GM18870 (cell line): ENCODE measurements around the gene TMEM270.
"Not testable (repeated sequence)": the region's sequence is repeated elsewhere in the genome, so short reads cannot be mapped to it uniquely, and the experiment has no call there.

Experiments used
- ATAC-seq: cut with Tn5 transposase; IDR thresholded peaks from one replicate; pipeline ENCODE4 v1.9.1; 2021; ENCODE audit warnings: moderate library complexity; ENCODE audit not compliant: unreplicated experiment

The TMEM270 gene

DNA sequence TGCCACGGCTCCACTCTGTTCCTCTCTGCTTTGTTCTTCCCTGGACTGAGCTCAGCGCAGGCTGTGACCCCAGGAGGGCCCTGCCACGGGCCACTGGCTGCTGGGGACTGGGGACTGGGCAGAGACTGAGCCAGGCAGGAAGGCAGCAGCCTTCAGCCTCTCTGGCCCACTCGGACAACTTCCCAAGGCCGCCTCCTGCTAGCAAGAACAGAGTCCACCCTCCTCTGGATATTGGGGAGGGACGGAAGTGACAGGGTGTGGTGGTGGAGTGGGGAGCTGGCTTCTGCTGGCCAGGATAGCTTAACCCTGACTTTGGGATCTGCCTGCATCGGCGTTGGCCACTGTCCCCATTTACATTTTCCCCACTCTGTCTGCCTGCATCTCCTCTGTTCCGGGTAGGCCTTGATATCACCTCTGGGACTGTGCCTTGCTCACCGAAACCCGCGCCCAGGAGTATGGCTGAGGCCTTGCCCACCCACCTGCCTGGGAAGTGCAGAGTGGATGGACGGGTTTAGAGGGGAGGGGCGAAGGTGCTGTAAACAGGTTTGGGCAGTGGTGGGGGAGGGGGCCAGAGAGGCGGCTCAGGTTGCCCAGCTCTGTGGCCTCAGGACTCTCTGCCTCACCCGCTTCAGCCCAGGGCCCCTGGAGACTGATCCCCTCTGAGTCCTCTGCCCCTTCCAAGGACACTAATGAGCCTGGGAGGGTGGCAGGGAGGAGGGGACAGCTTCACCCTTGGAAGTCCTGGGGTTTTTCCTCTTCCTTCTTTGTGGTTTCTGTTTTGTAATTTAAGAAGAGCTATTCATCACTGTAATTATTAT, 28.9 kb upstream of the TMEM270 start:
- ATAC-seq, result no peak

DNA sequence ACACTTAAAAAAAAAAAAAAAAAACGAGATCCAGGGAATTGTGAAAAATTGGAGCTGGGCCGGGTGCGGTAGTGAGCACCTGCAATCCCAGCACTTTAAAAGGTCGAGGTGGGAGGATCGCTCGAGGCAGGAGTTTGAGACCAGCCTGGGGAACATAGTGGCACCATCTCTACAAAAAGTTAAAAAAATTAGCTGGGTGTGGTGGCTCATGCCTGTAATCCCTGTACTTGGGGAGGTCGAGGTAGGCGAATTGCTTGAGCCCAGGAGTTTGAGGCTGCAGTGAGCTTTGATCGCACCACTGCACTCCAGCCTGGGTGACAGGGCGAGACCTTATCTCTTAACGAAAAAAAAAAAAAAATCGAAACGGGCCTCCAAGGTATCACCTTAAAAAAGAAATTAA, 28.2 kb upstream of the TMEM270 start:
- ATAC-seq, result no peak

DNA sequence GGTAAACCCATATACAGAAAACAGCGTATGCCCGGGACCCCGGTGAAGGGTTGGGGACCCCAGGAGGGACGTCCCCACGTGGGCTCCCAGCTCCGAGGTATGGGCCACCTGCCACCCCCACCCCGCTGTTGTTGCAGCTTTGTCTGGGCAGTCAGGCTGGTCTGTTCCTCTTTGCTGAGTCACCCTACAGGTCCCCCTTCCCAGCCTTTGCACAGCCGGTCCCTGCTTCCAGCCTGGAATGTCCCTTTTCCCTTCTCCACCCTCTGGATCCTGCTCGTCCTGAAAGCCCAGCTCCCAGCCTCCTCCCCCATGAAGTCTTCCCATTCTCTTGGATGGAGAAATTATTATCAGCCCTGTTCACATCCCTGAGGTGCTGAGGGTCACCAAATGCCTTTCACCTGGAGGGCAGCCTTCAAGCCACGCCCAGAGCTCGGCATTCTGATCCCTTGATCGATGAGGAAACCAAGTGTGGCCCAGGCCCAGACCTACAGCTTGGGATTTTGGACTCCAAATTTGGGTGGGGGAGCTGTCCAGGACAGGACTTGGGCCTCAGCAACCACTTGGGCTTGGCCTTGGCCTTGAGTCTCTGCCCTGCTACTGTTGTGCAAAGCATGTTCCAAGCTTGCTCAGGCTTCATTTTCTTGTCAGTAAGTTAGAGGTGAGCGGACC, 27.6 kb upstream of the TMEM270 start:
- ATAC-seq, result no peak

DNA sequence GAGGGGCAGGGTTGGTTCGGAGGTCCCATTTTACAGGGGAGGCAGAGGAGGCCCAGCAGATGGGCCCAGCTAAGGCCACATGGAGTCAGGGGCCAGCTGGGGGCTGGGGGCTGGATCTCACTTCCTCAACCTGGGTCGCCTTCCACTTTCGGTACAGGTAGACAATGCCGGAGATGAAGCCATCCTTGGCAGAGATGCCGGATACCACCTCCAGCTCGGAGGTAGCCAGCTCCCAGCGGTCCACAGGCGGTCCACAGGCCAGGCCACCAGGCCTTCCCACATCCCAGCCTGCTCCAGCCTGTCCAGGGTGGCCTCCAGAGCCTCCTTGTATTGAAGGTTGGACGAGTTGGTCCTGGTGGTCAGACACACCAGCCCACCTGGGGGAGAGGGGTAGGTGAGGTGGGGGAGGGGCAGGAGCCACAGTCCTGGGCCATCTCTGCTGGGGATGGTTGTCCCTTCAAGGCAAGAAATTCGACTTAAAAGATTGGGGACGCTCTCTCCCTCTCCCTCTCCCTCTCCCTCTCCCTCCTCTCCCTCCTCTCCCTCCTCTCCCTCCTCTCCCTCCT, 26.2 kb upstream of the TMEM270 start:
- no peak for ATAC-seq

DNA sequence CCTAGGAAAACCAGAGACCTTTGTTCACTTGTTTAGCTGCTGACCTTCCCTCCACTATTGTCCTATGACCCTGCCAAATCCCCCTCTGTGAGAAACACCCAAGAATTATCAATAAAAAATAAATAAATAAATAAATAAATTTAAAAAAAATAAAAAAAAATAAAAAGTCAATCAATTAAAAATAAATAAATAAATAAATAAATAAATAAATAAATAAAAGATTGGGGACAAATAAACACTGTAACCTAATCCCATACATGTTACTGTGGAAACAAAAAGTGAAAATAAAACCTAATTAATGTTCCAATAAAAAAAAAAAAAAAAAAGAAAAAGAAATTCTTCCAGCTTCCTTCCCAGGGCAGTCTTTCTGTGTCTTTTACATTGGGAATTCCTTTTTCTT, 23.8 kb upstream of the TMEM270 start:
- ATAC-seq, result not testable (repeated sequence)

DNA sequence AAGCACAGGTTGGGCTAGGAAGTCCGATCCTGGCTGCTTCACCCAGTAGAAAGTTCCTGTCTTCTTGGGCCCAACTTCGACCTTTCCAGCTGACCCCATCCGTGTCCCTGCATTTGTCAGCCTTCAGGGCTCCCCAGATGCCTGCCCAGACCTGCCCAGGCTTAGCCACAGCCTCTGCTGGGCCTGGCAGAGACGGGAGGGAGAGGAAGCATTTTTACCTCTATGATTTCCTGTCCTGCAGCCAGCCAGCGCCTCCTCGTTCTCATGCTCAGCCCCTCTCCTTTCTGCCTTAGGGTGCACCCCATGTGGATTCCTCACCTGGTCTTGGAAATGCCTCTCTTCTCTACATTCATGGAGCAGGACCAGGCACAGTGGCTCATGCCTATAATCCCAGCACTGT, 22.3 kb upstream of the TMEM270 start:
- ATAC-seq, result no peak

DNA sequence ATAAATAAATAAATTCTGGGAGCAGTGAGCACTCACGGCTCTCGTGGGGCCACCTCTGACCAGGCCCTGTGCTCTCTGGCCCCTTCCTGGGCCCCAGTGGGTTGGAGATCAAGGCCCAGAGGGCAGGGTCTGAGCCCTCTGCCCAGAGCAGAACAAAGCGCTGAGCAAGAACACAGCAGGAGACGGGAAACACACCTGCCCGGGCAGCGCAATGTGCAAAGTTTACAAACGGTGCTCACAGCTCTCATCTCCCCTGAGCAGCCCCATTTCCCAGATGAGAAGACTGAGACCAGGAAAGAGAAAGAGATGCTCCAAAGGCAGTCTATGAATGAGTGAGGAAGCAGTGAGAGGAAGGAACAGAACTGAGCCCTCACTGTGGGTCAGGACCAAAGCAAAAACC, 21.7 kb upstream of the TMEM270 start:
- ATAC-seq, result no peak

DNA sequence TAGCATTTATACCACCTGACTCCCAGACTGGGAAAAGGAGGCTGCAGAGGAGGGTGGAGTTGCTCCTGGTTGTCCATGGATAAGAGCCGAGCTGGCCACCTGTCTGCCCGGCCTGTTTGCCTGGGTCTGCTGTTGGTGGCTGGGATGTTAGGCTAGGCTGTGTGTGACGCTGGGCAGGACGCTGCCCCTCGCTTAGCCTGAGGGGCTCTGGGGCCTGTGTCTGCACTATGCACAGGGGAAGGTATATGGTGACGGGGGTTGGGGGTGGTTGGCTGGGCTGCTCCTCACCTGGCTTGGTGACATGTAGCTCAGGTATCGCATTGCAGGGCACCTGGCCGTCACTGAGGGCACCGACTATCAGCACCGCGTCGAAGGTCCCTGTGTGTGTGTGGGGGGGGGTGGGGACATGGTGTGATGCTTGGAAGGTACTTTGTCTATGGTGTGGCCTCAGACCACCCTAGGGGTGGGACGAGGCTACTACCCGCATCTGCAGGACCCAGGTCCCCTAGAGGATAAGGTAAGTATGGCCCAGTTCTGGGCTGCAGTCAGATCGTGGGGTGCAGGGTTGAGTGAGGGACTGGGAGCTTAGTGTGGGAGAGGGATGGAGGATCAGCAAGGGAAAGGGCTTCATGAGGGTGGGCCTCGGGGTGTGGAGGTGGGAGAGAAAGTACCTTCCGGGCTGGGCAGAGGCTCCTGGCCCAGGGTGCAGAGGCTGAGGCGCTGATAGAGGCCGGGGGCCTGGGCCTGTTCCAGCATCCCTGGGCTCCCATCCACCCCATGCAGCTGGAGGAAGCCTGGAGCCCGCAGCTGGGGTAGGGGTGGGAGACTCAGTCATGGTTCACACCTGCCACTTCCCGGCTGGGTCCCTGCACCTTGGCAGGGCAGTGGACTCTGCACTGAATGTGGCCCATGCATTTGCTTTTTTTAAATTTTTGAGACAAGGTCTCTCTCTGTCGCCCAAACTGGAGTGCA, 20.9 kb upstream of the TMEM270 start:
- no peak for ATAC-seq

DNA sequence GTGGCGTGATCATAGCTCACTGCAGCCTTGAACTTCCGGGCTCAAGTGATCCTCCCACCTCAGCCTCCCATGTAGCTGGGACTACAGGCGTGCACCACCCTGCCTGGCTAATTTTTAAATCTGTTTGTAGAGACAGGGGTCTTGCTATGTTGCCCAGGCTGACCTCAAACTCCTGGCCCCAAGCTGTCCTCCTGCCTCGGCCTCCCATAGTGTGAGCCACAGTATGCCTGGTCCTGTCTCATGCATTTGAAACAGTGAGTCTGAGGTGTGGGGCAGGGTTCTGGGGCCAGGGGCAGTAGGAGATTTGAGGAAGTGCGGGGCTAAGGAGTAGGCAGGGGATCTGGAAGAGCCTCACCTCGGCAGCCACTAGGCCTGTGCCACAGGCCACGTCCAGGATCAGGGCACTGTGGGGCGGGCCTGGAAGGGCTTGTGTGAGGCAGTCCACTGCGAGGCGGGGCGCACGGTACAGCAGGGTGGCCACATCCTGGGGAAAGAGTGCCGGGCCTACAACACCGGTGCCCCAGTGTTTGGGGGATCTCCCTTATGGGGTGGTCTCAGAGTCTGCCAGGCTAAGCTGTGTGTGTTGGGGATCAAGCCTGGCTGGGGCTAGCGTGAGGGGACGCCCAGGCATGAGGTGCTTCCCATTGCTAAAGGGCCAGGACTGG, 20.1 kb upstream of the TMEM270 start:
- ATAC-seq, result no peak

DNA sequence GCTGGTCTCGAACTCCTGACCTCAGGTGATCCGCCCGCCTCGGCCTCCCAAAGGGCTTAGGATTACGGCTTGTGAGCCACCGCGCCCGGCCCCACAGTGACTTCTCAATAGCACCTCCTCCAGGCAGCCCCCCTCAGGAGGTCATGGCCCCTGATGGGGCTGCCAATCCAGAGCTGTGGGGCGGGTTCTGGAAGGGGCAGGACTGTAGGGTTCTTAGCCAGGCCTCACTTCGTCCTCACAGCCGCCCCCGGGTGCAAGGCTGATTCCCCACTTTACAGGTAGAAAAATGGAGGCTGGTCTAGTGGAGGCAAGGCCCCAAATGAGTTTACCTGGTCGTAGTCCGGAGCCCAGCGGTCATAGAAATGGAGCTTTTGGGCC, 19.3 kb upstream of the TMEM270 start:
- no peak for ATAC-seq

DNA sequence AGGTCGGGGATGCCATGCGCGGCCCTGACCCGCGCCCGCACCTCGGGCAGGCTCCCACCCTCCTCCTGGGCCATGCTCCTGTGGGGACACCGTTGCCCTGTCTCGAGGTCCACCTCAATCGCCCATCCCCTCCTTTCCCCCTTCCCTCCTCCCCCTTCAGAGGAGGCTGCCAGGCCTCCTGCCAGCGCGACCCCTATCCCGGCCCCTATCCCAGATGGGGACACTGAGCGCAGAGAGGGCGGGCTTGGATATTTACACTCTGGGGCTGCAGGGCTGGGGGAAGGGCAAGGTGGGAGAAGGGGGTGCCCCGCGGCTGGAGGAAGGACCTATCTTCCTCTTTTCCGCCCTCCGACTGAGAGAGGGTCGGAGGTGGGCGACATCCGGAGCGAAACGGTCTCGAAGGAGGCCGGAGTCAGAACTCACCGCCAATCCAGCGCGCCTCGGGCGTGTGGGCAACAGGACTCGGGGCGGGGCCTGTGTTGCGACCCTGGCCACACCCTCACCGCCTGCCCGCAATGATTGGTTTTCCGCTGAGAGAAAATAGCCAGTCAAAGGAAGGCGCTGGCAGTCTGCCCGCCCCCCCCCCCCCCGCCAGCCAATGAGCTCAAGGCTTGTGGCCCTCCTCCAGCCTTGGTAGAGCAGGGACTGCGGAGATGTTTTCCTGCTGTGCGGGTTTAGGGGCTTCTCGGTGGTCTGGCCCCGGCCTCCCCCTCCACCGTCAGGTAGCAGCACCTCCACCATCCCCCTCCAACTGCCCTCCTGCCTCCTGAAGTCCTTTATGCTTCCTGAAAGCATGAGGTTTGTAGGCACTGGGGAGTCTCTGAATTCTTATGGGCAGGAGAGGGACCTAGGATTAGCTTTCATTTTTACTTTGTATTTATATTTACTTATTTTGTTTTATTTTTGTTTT, 18.6 kb upstream of the TMEM270 start, which contains the start of gene METTL27:
TSS of gene METTL27 (minus strand) at position 450 of the 910 bp plus-strand sequence. CDS start at position 74, 376 bp downstream.
- ATAC-seq, result peak; percentile 75

DNA sequence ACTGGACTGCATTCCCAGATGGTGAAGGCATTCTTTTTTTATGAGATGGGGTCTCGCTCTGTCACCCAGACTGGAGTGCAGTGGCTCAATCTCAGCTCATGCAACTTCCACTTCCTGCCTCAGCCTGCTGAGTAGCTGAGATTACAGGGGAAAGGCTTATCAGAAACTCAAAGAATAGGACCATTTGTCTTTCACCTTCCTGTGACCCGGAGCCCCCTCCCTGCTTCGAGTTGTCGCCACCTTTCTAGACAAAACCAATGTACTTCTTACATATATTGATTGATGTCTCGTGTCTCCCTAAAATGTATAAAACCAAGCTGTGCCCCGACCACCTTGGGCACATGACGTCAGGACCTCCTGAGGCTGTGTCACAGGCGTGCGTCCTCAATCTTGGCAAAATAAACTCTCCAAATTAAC, 16.8 kb upstream of the TMEM270 start:
- ATAC-seq, result no peak

DNA sequence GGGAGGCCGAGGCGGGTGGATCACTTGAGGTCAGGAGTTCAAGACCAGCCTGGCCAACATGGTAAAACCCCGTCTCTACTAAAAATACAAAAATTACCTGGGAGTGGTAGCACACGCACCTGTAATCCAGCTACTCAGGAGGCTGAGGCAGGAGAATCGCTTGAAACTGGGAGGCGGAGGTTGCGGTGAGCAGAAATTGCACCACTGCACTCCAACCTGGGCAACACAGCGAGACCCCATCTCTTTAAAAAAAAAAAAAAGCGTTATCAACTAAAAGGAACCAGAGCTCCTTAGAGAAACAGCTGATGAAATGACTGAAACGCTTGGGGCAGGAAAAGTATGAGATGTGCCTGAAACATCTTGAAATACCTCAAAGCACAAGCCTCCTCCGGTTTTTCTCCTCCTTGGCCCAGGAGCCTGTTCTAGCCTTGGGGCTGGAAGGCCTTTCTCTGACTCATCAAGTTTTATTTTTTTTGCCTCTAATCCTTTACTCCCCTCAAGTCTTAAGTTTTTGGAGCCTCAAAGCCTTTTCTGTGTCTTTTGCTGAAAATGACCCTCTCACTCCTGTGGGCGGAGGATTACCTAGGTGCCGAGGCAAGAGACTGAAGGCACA, 16.0 kb upstream of the TMEM270 start:
- no peak for ATAC-seq

DNA sequence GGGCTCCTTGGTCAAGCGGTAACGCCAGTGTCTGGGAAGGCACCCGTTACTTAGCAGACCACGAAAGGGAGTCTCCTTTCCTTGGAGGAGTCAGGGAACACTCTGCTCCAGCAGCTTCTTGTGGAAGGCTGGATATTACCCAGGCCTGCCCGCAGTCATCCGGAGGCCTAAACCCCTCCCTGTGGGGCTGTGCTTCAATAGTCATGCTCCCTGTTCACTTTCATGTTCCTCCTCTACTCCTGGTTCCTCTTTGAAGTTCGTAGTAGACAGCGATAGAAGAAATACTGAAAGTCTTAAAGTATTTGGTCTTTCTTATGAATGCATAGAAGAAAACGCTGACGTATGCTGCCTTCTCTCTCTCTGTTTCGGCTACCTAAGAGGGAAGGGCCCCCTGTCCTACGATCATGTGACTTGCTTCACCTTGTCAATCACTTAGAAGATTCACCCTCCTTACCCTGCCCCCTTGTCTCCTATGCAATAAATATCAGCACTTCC, 15.2 kb upstream of the TMEM270 start:
- not testable (repeated sequence) for ATAC-seq

DNA sequence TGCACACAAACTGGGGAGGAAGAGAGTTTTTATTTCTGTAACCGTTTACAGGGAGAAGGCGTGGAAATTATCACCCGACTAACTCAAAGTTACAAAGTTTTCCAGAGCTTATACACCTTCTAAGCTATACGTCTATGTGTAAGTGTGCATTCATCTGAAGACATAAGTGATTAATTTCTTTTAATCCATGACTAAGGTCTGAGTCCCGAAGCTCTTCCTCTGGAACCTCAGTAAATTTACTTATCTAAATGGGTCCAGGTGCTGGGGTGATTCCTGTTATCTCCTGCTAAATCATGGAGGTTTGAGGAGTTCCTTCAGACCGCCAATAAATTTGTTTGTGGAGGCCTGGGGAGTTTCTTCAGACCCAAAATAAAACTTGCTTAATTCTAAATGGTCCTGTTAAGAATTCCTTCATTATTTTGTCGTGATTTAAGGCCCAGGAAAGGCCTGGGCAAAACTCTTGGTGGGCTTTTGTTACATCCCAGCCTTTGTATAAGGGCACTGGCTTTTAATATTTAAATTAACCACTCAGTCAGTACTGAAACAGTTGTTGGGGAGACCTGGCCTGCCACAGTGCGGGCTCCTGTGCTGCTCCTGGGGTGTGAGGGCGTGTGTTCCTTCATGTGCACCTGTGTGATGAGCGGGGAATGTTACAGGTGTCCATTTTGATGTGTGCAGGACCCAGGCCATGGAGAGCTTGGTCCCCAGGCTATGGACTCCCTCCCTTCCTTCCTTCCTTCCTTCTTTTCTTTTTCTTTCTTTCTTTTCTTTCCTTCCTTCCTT, 12.8 kb upstream of the TMEM270 start:
- ATAC-seq, result no peak

DNA sequence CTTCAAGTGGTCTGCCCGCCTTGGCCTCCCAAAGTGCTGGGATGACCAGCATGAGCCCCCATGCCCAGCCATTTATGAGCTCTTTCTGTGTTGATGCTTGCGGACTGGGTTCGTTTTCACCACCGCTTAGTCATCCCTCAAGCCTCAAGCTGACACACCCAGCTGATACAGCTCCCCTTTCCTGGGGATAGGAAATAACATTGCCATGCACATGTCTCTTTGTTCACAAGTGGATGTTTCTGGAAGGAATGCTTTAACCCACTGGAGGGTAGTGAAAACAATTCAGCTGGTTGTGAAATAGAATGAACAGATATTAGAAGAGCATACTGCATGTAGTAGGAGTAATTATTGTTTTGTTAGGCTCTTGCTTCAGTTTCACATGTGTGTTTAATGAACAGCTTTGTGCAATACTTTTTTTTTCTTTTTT, 10.2 kb upstream of the TMEM270 start:
- ATAC-seq, result no peak

DNA sequence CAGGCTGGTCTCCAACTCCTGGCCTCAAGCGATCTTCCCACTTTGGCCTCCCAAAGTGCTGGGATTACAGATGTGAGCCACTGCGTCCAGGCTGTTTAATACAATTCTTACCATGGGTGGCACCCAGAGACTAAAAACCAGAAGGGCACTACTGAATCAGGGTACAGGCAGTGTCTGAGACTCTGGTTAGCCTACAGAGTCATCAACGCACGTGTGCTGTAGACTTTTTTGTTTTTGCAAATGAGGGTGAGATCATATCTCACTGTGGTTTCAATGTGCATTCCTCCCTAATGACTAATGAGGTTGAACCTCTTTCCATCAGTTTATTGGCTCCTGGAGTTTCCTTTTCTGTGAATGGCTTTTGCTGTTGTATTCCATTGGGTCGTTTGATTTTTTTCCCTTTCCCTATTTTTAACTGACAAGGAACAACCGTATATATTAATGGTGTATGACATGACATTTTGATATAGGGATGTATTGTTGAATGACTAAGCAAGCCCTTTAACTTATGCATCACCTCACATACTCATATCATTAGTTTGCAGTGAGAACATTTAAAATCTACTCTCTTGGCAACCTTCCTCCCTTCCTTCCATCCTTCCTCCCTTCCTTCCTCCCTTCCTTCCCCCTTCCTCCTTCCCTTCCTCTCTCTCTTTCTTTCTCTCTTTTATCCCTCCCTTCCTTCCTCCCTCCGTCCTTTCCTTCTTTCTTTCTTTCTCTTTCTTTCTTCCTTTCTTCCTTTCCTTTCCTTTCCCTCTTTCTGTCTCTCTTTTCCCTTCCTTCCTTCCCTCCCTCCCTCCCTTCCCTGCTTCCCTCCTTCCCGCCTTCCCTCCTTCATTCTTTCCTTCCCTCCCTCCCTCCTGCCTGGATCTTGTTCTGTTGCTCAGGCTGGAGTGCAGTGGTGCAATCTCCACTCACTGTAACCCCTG, 9.3 kb upstream of the TMEM270 start:
- ATAC-seq, result peak; percentile 86
